ENCODE measurements around the gene NUP93.

DNA sequence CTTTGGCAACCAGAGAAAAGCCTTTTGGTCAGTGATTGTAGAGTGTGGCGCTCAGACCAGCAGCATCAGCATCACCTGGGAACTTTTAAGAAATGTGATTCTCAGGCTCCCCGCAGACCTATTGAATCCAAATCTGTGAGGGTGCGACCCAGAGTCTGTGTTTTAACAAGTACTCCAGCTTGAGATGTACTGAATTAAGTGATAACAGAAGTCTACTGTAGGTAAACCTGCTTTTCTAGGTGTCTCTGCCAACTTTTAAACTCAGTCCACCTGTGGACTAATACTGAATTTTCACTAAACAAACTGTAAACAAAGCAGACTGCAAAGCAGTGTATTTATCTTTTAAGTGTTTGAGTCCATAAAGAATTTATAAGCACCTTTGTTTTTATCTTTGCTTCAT lies 43.6 kb downstream of the NUP93 start:
- TF ChIP-seq CTCF (IDR thresholded peaks at IDR 0.05; ENCODE audit: poor library complexity) (no peak), EZH2 (IDR thresholded peaks at IDR 0.05; ENCODE audit: borderline replicate concordance) (no peak), EZH2phosphoT487 (IDR thresholded peaks at IDR 0.05; ENCODE audit: low read depth, severe bottlenecking, unreplicated experiment) (no peak)

Measured in hepatocyte (in vitro differentiated cells).